Smooth muscle cell of the brain vasculature (primary cell): Measurements from ENCODE around the gene MUC6.

Experiments used
- DNase-seq: peaks from one replicate; pipeline ENCODE4 v3.0.0-alpha.2; 2012; ENCODE audit warnings: low read depth, low spot score

MUC6 gene, protein sequence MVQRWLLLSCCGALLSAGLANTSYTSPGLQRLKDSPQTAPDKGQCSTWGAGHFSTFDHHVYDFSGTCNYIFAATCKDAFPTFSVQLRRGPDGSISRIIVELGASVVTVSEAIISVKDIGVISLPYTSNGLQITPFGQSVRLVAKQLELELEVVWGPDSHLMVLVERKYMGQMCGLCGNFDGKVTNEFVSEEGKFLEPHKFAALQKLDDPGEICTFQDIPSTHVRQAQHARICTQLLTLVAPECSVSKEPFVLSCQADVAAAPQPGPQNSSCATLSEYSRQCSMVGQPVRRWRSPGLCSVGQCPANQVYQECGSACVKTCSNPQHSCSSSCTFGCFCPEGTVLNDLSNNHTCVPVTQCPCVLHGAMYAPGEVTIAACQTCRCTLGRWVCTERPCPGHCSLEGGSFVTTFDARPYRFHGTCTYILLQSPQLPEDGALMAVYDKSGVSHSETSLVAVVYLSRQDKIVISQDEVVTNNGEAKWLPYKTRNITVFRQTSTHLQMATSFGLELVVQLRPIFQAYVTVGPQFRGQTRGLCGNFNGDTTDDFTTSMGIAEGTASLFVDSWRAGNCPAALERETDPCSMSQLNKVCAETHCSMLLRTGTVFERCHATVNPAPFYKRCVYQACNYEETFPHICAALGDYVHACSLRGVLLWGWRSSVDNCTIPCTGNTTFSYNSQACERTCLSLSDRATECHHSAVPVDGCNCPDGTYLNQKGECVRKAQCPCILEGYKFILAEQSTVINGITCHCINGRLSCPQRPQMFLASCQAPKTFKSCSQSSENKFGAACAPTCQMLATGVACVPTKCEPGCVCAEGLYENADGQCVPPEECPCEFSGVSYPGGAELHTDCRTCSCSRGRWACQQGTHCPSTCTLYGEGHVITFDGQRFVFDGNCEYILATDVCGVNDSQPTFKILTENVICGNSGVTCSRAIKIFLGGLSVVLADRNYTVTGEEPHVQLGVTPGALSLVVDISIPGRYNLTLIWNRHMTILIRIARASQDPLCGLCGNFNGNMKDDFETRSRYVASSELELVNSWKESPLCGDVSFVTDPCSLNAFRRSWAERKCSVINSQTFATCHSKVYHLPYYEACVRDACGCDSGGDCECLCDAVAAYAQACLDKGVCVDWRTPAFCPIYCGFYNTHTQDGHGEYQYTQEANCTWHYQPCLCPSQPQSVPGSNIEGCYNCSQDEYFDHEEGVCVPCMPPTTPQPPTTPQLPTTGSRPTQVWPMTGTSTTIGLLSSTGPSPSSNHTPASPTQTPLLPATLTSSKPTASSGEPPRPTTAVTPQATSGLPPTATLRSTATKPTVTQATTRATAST (N-terminal part only)

DNA sequence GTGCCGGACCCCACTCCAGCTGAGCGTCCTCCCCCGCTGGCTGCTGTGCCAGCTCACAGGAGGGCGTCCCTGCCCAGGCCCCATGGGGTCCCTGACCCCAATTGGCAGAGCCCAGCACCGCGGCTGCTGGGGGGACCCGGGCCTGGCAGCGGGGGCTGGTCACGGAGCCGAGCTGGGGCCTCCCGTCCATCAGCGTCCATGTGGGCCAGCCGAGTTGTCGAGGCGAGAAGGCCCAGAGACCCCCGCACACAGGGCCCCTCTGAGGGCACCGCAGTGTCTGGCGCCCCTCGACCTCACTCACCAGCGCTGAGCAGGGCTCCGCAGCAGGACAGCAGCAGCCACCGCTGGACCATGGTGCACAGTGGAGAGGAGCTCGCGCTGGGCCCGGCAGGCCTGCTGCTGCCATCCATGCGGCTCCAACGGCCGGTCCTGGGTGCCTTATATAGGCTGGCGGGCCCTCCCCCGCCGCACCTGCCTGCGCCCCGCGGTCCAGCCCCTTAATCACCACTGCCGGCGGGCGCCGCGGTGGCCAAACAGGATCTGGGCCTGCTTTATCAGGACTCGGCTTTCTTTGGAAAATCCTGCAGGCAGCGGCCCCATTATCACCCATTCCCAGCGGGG is at the start of gene MUC6:
TSS of gene MUC6 (minus strand) at position 416 of the 621 bp plus-strand sequence. CDS start at position 353, 63 bp downstream.
- no peak for DNase-seq

DNA sequence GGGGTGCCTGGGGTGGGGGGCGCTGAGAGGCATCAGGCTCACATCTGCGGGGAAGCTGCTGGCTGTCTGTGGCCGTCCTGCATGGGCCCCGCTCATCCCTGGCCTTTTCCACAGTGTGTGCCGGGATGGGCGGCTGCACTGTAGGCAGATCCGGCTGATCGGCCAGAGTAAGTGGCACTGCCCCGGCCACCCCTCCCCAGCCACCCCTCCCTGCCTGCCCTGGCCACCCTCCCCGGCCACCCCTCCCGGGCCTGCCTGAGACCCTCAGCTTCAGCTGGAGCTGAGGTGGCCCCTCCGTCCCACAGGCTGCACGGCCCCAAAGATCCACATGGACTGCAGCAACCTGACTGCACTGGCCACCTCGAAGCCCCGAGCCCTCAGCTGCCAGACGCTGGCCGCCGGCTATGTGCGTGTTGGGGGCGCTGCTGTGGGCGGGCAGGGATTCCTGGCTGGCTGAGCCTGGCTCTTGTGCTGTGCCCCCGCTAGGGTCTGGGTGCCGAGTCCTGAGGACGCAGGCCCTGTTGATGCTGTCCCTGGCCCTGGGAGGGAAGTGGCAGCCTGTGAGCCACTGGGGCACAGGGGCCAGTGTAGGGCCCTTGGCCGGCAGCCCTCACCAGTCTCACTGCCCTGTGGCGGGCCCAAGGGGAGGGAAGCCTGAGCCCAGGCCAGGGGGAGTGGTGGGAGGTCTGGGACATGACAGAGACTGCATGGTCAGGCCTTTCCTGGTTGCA is 49.1 kb upstream of the MUC6 start:
- no peak for DNase-seq

DNA sequence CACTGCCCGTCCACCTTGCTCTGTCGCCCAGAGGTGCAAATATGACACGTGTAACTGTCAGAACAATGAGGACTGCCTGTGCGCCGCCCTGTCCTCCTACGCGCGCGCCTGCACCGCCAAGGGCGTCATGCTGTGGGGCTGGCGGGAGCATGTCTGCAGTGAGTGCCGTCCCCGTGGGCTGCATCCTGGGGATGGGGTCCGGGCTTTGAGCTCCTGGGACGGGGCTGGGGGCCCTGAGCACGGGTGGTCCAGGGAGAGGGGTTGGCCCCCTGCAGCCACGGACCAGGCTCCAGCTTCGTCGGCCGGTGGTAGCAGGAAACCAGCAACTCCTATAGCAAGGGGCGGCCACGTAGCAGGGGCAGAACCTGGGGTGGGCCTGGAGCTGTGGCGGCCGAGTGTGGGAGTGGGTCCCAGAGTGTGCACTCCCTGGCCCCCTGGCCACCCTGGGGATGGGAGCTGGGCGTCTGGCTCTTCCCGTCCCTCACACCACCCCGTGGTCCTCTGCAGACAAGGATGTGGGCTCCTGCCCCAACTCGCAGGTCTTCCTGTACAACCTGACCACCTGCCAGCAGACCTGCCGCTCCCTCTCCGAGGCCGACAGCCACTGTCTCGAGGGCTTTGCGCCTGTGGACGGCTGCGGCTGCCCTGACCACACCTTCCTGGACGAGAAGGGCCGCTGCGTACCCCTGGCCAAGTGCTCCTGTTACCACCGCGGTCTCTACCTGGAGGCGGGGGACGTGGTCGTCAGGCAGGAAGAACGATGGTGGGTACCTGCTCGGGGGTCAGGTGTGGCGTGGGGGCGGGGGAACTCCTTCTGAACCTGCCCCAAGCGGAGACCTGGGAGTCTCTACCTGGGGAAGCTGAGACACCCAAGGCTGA is 48.3 kb upstream of the MUC6 start:
- no peak for DNase-seq

DNA sequence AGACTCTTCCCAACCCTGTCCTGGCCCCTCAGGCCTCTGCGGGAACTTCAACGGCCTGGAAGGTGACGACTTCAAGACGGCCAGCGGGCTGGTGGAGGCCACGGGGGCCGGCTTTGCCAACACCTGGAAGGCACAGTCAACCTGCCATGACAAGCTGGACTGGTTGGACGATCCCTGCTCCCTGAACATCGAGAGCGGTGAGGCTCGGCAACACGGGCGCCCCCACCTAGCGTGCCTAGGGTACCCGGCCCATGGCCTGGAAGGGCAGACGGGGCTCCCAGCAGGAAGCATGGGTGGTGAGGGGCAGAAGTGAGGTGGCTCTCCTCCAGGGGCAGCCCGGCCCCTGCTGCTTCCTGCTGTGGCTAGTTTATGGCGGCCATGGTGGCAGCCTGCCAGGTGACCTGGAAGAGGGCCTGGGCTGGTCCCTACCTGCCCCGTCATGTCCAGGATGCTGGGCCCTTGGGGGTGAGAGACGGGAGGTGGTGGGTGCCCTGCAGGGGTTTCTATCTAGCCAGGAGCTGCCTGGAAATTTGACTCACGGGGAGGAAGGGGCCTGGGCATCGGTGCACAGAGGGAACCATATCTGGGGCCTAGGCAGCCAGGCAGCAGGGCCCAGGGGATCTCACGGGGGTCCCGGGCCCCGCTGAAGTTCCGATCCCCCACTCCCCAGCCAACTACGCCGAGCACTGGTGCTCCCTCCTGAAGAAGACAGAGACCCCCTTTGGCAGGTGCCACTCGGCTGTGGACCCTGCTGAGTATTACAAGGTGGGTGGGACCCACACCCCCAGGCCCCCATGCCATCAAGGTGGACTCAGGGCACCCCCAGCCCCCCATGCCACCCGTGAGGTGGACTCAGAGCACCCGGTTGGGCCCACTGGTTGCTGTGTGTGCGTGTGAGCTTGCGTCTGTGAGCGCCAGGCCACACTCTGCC is 47.4 kb upstream of the MUC6 start:
- DNase-seq = no peak

DNA sequence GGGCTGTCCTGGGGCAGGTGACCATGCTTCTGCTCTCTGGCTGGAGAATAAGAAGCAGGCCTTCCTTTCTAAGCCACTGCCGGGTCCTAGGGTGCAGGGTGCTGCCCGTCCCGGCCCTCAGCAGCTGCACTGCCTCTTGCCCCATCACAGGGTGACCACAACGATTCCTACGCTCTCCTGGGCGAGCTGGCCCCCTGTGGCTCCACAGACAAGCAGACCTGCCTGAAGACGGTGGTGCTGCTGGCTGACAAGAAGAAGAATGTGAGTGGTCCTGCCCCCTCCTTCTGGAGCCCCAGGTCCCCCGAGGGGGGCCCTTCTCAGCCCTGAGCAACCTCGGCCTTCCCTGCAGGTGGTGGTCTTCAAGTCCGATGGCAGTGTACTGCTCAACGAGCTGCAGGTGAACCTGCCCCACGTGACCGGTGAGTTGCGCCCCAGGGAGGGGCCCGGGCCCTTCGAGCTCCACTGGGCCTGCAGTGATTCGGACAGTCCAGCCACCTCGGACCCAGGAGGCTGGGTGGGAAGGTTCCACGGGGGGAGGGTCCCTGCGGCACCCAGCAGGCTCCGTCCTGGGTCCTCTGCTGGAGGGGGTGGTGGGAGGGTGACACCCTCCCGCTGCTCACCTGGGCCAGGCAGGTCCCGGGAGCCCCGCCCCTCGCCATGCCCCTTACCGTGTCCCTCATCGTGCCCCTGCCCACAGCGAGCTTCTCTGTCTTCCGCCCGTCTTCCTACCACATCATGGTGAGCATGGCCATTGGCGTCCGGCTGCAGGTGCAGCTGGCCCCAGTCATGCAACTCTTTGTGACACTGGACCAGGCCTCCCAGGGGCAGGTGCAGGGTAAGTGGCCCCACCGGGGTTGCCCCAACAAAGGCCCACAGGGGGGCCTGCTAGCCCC is 46.5 kb upstream of the MUC6 start:
- DNase-seq = no peak

DNA sequence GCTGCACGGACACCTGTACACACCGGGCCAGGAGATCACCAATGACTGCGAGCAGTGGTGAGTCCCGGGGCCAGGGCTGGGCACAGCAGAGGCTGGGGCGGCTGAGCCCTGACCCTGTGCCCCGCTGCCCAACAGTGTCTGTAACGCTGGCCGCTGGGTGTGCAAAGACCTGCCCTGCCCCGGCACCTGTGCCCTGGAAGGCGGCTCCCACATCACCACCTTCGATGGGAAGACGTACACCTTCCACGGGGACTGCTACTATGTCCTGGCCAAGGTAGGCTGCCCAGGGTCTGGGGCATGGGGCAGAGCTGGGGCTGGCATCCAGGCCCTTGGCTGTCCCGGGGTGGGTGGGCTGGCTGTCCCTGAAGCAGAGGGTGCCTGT is 45.8 kb upstream of the MUC6 start:
- DNase-seq = no peak

DNA sequence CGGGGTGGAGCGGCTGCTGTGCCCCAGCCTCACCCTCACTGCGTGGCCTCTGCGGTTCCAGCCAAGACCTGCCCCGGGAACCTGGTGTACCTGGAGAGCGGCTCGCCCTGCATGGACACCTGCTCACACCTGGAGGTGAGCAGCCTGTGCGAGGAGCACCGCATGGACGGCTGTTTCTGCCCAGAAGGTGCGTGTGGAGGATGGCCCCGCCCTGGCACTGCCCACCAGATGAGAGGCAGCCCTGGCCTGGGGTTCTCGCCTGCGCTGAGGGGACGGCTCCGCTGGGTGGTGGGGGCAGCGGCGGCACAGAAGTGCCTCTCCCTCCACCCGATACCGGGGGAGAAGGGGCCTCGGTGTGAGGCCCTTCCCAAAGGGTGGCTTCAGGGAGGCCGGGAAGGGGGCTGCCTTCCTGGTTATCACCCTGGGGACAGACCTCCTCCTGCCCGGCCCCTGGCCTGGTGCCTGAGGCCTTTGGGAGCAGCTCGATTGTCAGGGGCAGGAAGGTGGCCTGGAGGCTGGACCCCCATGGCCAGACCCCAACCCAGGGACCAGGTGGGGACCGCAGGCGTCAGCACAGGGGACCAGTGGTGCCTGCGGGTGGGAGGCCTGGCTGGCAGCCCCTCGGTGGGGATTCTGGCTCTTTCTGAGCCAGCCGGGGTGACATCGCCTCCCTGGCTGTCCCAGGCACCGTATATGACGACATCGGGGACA is 45.2 kb upstream of the MUC6 start:
- DNase-seq = no peak

DNA sequence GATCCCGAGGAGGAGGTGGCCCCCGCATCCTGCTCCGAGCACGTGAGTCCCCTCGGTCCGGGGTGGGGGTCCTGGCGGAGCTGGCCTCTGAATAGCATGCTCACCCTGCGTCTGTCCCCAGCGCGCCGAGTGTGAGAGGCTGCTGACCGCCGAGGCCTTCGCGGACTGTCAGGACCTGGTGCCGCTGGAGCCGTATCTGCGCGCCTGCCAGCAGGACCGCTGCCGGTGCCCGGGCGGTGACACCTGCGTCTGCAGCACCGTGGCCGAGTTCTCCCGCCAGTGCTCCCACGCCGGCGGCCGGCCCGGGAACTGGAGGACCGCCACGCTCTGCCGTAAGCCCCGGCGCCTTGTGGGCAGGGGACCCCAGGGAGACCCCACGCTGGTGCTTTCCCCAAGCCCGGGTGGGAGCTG is 41.7 kb upstream of the MUC6 start:
- no peak for DNase-seq

DNA sequence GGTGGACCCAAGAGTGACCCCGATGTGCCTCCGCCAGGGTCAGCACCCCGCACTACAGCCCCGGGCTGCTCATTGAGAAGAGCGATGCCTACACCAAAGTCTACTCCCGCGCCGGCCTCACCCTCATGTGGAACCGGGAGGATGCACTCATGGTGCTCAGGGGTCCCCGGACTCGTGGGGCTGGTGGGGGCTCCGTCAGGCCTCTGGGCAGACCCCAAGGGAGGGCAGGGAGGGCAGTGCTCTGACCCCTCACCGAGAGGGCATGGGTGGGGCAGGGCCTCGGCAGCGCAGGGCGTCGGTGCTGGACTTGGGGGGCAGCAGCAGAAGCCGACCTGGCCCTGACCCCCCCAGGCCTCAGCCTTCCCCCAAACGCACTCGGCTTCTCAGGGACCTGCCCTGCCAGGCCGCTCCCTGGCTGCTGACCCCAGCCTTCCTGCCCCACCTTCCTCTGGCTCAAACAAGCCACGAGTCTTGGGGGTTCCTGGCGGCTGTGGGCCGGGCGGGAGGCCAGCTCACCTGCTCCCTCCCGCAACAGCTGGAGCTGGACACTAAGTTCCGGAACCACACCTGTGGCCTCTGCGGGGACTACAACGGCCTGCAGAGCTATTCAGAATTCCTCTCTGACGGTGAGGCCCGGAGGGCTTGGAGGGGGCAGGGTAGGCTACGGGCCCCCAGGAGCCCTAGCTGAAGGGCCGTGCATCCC is 41.0 kb upstream of the MUC6 start:
- no peak for DNase-seq

DNA sequence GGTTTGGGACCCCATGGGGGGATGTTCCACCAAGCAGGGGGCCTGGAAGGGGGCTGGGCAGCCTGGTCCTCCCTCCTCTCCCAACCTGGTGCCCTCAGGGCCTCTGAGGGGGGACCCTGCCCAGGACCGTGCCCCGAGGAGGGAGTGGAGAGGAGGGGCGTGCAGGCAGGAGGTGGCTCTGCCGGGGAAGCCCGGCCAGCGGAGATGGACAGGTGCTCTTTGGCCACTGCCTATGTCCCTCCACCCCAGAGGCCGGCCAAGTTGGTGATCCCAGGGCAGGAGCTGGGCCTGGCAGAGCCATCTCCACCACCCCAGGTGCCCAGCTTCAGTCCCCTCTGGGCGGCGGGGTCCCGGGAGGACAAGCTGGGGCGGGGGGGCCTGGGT is 40.5 kb upstream of the MUC6 start:
- DNase-seq = no peak

DNA sequence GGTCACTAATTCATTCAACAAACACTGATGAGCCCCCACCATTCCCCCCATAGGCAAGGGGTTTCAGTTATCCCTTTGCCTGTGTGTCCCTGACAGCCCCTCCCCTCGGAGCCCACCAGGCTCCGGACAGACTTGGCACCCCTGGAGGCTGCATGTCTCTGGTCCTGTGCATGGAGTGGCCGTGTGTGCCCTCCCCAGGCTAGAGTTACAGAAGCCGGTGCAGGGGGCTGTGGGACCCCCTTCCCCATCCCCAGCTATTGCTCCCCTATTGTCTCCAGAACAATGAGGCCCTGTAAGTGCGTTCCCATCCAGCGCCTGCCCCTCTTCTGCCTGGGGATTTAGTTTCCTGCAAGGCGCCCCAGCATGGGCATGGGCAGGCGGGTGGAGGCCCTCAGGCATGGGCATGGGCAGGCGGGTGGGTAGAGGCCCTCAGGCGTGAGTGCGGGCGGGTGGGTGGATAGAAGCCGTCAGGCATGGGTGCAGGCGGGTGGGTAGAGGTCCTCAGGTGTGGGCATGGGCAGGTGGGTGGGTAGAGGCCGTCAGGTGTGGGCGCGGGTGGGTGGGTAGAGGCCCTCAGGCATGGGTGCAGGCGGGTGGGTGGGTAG is 39.6 kb upstream of the MUC6 start:
- no peak for DNase-seq

DNA sequence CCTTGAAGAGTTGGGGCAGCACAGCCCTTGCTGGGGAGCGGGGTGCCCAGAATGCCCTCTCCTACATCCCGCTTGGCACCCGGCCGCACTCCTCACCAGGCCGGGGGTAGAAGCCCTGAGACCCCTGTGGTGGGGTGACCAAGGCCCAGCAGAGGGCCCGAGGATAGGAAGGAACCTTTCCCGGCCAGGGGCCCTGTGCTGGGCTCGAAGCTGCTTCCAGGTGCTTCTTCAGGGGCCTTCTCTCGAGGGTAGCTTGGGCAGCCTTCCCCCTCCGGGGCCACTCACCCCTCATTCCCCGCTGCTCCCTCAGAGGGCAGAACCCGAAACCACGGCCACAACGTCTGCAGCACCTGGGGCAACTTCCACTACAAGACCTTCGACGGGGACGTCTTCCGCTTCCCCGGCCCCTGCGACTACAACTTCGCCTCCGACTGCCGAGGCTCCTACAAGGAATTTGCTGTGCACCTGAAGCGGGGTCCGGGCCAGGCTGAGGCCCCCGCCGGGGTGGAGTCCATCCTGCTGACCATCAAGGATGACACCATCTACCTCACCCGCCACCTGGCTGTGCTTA is 38.9 kb upstream of the MUC6 start:
- DNase-seq = no peak

DNA sequence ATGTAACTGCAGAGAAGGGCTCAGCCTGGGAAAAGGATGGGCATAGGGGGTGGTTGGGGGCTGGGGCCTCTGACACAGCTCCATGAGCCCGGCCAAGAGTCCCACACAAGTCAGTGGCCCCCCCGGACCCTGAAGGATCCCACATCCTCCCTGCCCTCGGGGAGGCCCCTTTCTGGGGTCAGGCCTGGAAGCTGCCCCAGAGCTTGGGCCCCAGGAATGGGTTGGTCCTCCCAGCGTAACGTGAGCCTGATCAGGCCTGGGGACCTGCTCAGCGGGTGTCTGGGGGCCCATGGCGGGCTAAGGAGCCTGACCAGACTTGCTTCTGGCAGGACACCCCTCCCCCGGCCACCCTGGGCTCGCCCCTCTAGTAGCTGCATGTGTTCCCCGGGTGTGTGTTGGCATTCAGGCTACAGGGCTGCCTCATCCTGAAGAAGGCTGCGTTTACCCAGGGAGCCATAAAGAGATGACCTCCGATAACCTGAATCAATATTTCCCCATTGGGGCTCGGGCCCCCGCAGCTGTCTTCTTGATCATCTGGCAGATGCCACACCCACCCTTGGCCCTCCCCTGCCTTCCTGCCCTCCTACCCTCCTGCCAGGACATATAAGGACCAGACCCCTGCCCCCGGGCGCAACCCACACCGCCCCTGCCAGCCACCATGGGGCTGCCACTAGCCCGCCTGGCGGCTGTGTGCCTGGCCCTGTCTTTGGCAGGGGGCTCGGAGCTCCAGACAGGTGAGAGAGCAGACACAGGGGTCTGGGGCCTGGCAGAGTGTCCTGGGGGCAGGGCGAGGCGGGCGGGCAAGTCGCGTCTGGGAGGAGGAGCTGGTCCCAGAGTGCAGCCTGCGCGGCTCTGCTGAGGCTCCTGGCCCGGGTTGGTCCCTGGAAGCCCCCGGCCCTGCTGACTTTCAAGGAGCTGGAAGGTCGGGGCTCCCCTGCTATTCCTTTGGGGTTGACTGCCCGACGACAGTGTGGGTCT is 38.0 kb upstream of the MUC6 start, which contains the start of gene MUC2:
TSS of gene MUC2 (plus strand) at position 631 of the 978 bp plus-strand sequence.
- no peak for DNase-seq

DNA sequence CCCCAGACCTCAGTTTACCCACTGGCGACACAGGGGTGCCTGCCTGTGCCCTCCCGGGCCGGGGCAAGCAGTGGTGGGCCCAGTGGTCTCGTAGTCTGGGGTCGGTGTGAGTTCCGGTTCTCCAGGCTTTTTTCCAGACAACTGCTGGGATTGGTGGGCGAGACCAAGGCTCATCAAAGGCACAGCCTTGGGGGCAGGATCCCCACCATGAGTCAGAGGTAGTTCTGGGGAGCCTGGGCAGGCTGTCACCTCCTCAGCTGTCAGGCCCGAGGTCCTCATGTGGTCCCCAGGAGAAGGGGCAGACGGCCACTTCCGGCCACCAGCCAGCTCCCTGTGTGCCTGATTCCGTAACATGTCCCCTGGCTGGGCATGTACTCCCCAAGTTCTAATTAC is 37.3 kb upstream of the MUC6 start:
- DNase-seq = no peak
